ENCODE data around the gene TMEM97.

Gene TMEM97

GRCh38 chr17:28367641-28368305 is 48.8 kb downstream of the TMEM97 start:
- DNase-seq = no peak

GRCh38 chr17:28368306-28368831 is 49.4 kb downstream of the TMEM97 start:
- DNase-seq = no peak

- no peak for DNase-seq
These were observed 50.1 kb downstream of the TMEM97 start for GRCh38 chr17:28368915-28369683.

- no peak for DNase-seq
These were observed 50.7 kb downstream of the TMEM97 start for GRCh38 chr17:28369684-28370034.

GRCh38 chr17:28370035-28370743 is 51.2 kb downstream of the TMEM97 start, which contains the start of gene VTN:
Gene VTN, minus strand, starts transcription at chr17:28370307. Its CDS starts 104 bp downstream, at chr17:28370203.
- DNase-seq = no peak

- DNase-seq = no peak
These were observed 51.7 kb downstream of the TMEM97 start for GRCh38 chr17:28370744-28371103.

- peak in 1 of 2 experiments; percentile 16 for DNase-seq
These were observed 52.5 kb downstream of the TMEM97 start, which contains the start of gene SARM1 for GRCh38 chr17:28371245-28372202. Gene SARM1, plus strand, starts transcription at chr17:28371694. Its CDS starts 339 bp downstream, at chr17:28372033.

GRCh38 chr17:28372203-28372944 is 53.4 kb downstream of the TMEM97 start:
- no peak for DNase-seq

GRCh38 chr17:28372945-28373274 is 53.9 kb downstream of the TMEM97 start:
- DNase-seq = no peak

Measured in cerebellar nuclear complex (tissue), 1 donor.